ENCODE results near the gene DNTT. TPM values are rescaled to one million over a fixed set of nuclear protein-coding genes. Genes with fewer than 3 reads are reported as not detected.

The DNTT gene
- total RNA-seq, 2 donors from 2014 or later = not detected

GRCh38 chr10:96334616-96335526 is 30.6 kb downstream of the DNTT start:
- intact Hi-C loops (cut with DNase I) = no loop called here
- ATAC-seq (peak in 1 of 2 donors; percentile 38), DNase-seq (no peak)

GRCh38 chr10:96337106-96337505 is 32.9 kb downstream of the DNTT start:
- intact Hi-C loops (cut with DNase I) = no loop called here
- DNase-seq (no peak), ATAC-seq (no peak)

- DNase-seq = no peak
- ATAC-seq = no peak
- intact Hi-C loops (cut with DNase I) = no loop called here
Measured at GRCh38 chr10:96338279-96338925, 34.2 kb downstream of the DNTT start.

- peak; percentile 73 to 76 for ATAC-seq
- intact Hi-C loops (cut with DNase I) = no loop called here
- no peak for DNase-seq
Measured at GRCh38 chr10:96339383-96339782, 35.1 kb downstream of the DNTT start.

GRCh38 chr10:96339956-96340904 is 36.0 kb downstream of the DNTT start:
- intact Hi-C loops (cut with DNase I) = no loop called here
- DNase-seq = peak; percentile 66

GRCh38 chr10:96341219-96342182 is 37.3 kb downstream of the DNTT start:
- intact Hi-C loops (cut with DNase I) = no loop called here

More at GRCh38 chr10:96339956-96340904, 36.0 kb downstream of the DNTT start:
- peak; percentile 70 to 82 for ATAC-seq

GRCh38 chr10:96342402-96342801 is 38.2 kb downstream of the DNTT start:
- no peak for ATAC-seq
- intact Hi-C loops (cut with DNase I) = no loop called here
- no peak for DNase-seq

More at GRCh38 chr10:96341219-96342182, 37.3 kb downstream of the DNTT start:
- ATAC-seq (no peak), DNase-seq (no peak)

- ATAC-seq = no peak
- DNase-seq = no peak
- intact Hi-C loops (cut with DNase I) = no loop called here
Measured at GRCh38 chr10:96344178-96344577, 39.9 kb downstream of the DNTT start.

- intact Hi-C loops (cut with DNase I) = no loop called here
- no peak for DNase-seq
- ATAC-seq = no peak
Measured at GRCh38 chr10:96345222-96345621, 41.0 kb downstream of the DNTT start.

GRCh38 chr10:96346295-96346694 is 42.1 kb downstream of the DNTT start:
- ATAC-seq = no peak
- no peak for DNase-seq
- intact Hi-C loops (cut with DNase I) = no loop called here

GRCh38 chr10:96352027-96352426 is 47.8 kb downstream of the DNTT start:
- no peak for DNase-seq
- intact Hi-C loops (cut with DNase I) = no loop called here
- ATAC-seq = no peak

GRCh38 chr10:96352582-96352981 is 48.3 kb downstream of the DNTT start:
- intact Hi-C loops (cut with DNase I) = no loop called here
- ATAC-seq (no peak), DNase-seq (no peak)

- DNase-seq = no peak
- intact Hi-C loops (cut with DNase I) = no loop called here
Measured at GRCh38 chr10:96357038-96357620, 52.9 kb downstream of the DNTT start.

GRCh38 chr10:96358851-96359540 is 54.8 kb downstream of the DNTT start, which contains the start of gene OPALIN:
TSS of gene OPALIN (minus strand) at chr10:96359002. CDS start at chr10:96358896, 106 bp downstream.
- no peak for DNase-seq
- intact Hi-C loops (cut with DNase I) = no loop called here

More at GRCh38 chr10:96357038-96357620, 52.9 kb downstream of the DNTT start:
- no peak for ATAC-seq

GRCh38 chr10:96359616-96360015 is 55.4 kb downstream of the DNTT start:
- no peak for DNase-seq
- no peak for ATAC-seq

More at GRCh38 chr10:96358851-96359540, 54.8 kb downstream of the DNTT start, which contains the start of gene OPALIN:
- ATAC-seq = no peak

GRCh38 chr10:96360331-96360730 is 56.1 kb downstream of the DNTT start:
- intact Hi-C loops (cut with DNase I) = no loop called here
- DNase-seq = no peak
- no peak for ATAC-seq

More at GRCh38 chr10:96359616-96360015, 55.4 kb downstream of the DNTT start:
- intact Hi-C loops (cut with DNase I) = no loop called here

GRCh38 chr10:96360766-96361165 is 56.5 kb downstream of the DNTT start:
- DNase-seq (no peak), ATAC-seq (no peak)
- intact Hi-C loops (cut with DNase I) = no loop called here

Data from left cardiac atrium (tissue), 4 donors.